AG09319 (cell line): ENCODE results near the gene PIM3.

Source experiments
- DNase-seq: peaks from one replicate; pipeline ENCODE4 v3.0.0-alpha.2; 2010; ENCODE audit warnings: low read depth; ENCODE audit errors: extremely low read depth
- CTCF ChIP-seq: IDR thresholded peaks from 2 replicates; pipeline ENCODE4 v1.5.1; 2011; ENCODE audit warnings: low read depth, mild to moderate bottlenecking, inconsistent platforms, low read length, moderate library complexity

The PIM3 gene

GRCh38 chr22:49929211-49929979 lies 31.2 kb upstream of the PIM3 start:
- no peak for DNase-seq
- TF ChIP-seq CTCF: peak; percentile 31

GRCh38 chr22:49929994-49930575 lies 30.5 kb upstream of the PIM3 start:
- no peak for TF ChIP-seq CTCF
- DNase-seq: no peak

GRCh38 chr22:49930596-49931412 lies 29.8 kb upstream of the PIM3 start:
- DNase-seq: no peak
- peak; percentile 53 for TF ChIP-seq CTCF

GRCh38 chr22:49933236-49934159 lies 27.1 kb upstream of the PIM3 start:
- DNase-seq: no peak

GRCh38 chr22:49934160-49934890 lies 26.2 kb upstream of the PIM3 start:
- no peak for DNase-seq

More at GRCh38 chr22:49933236-49934159, 27.1 kb upstream of the PIM3 start:
- no peak for TF ChIP-seq CTCF

More at GRCh38 chr22:49934160-49934890, 26.2 kb upstream of the PIM3 start:
- no peak for TF ChIP-seq CTCF
